PC-9 (cell line): ENCODE data around the gene ZNF513. TPM values are rescaled to one million over a fixed set of nuclear protein-coding genes. Genes with fewer than 3 reads are reported as not detected.

Experiments
- BruUV-seq: library from RNA; stranded (reverse); fragments of 400-500 nt; replicated peaks from 2 replicates; lab custom pipeline; 2021; lab: Mats Ljungman, UMichigan
- CTCF ChIA-PET: fragments of 300-600 bp; sonication (Branson Sonifier 250); formaldehyde crosslinking; loops from one replicate; lab custom pipeline; 2022; ENCODE audit warnings: antibody characterized with exemption; lab: Charles Lee
- POLR2A ChIA-PET: fragments of 300-600 bp; sonication (Branson Sonifier 250); formaldehyde crosslinking; loops from one replicate; lab custom pipeline; 2022; ENCODE audit warnings: antibody characterized with exemption; ENCODE audit not compliant: unreplicated experiment; lab: Charles Lee
- DNase-seq, 2 experiments: peaks; one replicate each; pipeline versions ENCODE4 v3.0.0 to v3.0.0-alpha.2; 2015 to 2022; ENCODE audit warnings: mixed read lengths in 1 of 2
- H2AFZ ChIP-seq: fragments of 200-600 bp; sonication (generic); 2 replicates; pipeline ENCODE4 v1.8.1; 2017; ENCODE audit warnings: antibody characterized with exemption
- H3F3A ChIP-seq: fragments of 200-600 bp; sonication (generic); 2 replicates; pipeline ENCODE4 v1.8.1; 2017; ENCODE audit warnings: antibody characterized with exemption, mild to moderate bottlenecking, low read depth; ENCODE audit not compliant: insufficient read depth
- H3K27ac ChIP-seq: fragments of 200-600 bp; sonication (generic); 2 replicates; pipeline ENCODE4 v1.6.1; 2016; ENCODE audit warnings: mixed run types
- H3K27me3 ChIP-seq: fragments of 200-600 bp; sonication (generic); 2 replicates; pipeline ENCODE4 v1.6.1; 2016; ENCODE audit warnings: low read depth, mixed run types; ENCODE audit not compliant: insufficient read depth
- H3K36me3 ChIP-seq: fragments of 200-600 bp; sonication (generic); 2 replicates; pipeline ENCODE4 v1.6.1; 2016; ENCODE audit warnings: low read depth, mixed run types
- H3K4me1 ChIP-seq: fragments of 200-600 bp; sonication (generic); replicated peaks from 2 replicates; pipeline ENCODE4 v1.6.1; 2016; ENCODE audit warnings: mixed run types; ENCODE audit not compliant: insufficient read depth
- H3K4me2 ChIP-seq: fragments of 200-600 bp; sonication (generic); 2 replicates; pipeline ENCODE4 v1.6.1; 2017; ENCODE audit warnings: mixed run types
- H3K4me3 ChIP-seq: fragments of 200-600 bp; sonication (generic); 2 replicates; pipeline ENCODE4 v1.6.1; 2016; ENCODE audit warnings: mixed run types
- H3K79me2 ChIP-seq: fragments of 200-600 bp; sonication (generic); 2 replicates; pipeline ENCODE4 v1.6.1; 2017; ENCODE audit warnings: low read depth, mixed run types
- H3K9me2 ChIP-seq: fragments of 200-600 bp; sonication (generic); 2 replicates; pipeline ENCODE4 v1.8.1; 2017; ENCODE audit warnings: mild to moderate bottlenecking; ENCODE audit not compliant: insufficient read depth
- H3K9me3 ChIP-seq: fragments of 200-600 bp; sonication (generic); 2 replicates; pipeline ENCODE4 v1.8.1; 2016; ENCODE audit warnings: low read depth; ENCODE audit not compliant: insufficient read depth
- H4K20me1 ChIP-seq: fragments of 200-600 bp; sonication (generic); 2 replicates; pipeline ENCODE4 v1.8.1; 2017; ENCODE audit not compliant: insufficient read depth
- EZH2 ChIP-seq: fragments of 200-600 bp; sonication (generic); IDR thresholded peaks from 2 replicates; pipeline ENCODE4 v1.8.0; 2017; ENCODE audit warnings: antibody characterized with exemption, low read depth
- intact Hi-C: fragments of 100-400 bp; cut with micrococcal nuclease; formaldehyde crosslinking; loops from one replicate; pipeline ENCODE4 v1.10.0; 2022; ENCODE audit not compliant: unreplicated experiment
- total RNA-seq: library from RNA; stranded (reverse); gene quantifications from 2 replicates; pipeline ENCODE4 v1.2.3, GENCODE V29; 2021
- TF ChIP-seq, protein P1 (sequence below): fragments of 200-600 bp; sonication (generic); conservative IDR thresholded peaks from 2 replicates; pipeline ENCODE4 v1.6.1; 2017; ENCODE audit warnings: mixed run types, antibody characterized with exemption, mild to moderate bottlenecking, moderate library complexity

The ZNF513 gene
- total RNA-seq, 1 experiment from 2014 or later: 4.5 TPM

DNA sequence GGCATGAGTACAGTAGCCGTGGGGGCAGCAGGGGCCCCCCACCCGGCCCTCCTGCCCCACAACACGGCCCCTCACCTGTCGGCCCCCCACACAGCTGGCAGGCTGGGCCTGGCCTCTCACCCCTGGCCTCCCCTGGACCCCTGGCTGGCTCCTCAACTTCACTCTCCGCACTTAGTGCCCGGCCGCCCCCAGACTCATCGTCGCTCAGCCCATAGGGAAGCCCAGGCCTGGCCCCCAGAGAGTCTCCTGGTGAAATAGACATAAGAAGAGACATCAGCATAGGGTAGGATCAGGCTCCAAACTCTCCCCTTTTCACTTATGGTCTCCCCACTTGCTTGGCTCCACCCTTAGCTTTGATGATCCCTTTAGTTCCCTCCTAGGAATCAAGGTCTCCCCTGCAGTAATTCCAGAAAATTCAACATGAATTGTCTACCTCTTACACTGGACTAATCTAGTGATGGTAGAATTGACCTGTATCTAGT is 1.7 kb downstream of the ZNF513 start:
- H3K4me3 ChIP-seq: peak overlapping the region; percentile 57; the same call in 1 of the 2 replicates
- H4K20me1 ChIP-seq: 0 out of 2 replicates have a peak, but pooled peaks cover 7% of the 10 kb centered on the region
- H3F3A ChIP-seq: peaks cover 53% of the 10 kb centered on the region
- no peaks in the 10 kb centered on the region for H3K9me2 ChIP-seq
- TF ChIP-seq, protein P1, sequence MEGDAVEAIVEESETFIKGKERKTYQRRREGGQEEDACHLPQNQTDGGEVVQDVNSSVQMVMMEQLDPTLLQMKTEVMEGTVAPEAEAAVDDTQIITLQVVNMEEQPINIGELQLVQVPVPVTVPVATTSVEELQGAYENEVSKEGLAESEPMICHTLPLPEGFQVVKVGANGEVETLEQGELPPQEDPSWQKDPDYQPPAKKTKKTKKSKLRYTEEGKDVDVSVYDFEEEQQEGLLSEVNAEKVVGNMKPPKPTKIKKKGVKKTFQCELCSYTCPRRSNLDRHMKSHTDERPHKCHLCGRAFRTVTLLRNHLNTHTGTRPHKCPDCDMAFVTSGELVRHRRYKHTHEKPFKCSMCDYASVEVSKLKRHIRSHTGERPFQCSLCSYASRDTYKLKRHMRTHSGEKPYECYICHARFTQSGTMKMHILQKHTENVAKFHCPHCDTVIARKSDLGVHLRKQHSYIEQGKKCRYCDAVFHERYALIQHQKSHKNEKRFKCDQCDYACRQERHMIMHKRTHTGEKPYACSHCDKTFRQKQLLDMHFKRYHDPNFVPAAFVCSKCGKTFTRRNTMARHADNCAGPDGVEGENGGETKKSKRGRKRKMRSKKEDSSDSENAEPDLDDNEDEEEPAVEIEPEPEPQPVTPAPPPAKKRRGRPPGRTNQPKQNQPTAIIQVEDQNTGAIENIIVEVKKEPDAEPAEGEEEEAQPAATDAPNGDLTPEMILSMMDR: no peak
- TF ChIP-seq EZH2: no peak
- H3K79me2 ChIP-seq: no peaks in the 10 kb centered on the region
- peak overlapping the region; percentile 84 for H3K4me2 ChIP-seq
- no TSS peak for BruUV-seq
- no peaks in the 10 kb centered on the region for H3K9me3 ChIP-seq
- H3K36me3 ChIP-seq: peaks cover 13% of the 10 kb centered on the region; the same call in 1 of the 2 replicates
- H3K27me3 ChIP-seq: no peaks in the 10 kb centered on the region
- H2AFZ ChIP-seq: no peak overlapping the region
- 0 out of 2 replicates have a peak overlapping the region, but pooled peaks have one; percentile 12 for H3K27ac ChIP-seq
- no peaks in the 10 kb centered on the region for H3K4me1 ChIP-seq
- CTCF ChIA-PET: no interaction called here
- POLR2A ChIA-PET: no interaction called here
- intact Hi-C loops: no loop called here
- DNase-seq: no peak

DNA sequence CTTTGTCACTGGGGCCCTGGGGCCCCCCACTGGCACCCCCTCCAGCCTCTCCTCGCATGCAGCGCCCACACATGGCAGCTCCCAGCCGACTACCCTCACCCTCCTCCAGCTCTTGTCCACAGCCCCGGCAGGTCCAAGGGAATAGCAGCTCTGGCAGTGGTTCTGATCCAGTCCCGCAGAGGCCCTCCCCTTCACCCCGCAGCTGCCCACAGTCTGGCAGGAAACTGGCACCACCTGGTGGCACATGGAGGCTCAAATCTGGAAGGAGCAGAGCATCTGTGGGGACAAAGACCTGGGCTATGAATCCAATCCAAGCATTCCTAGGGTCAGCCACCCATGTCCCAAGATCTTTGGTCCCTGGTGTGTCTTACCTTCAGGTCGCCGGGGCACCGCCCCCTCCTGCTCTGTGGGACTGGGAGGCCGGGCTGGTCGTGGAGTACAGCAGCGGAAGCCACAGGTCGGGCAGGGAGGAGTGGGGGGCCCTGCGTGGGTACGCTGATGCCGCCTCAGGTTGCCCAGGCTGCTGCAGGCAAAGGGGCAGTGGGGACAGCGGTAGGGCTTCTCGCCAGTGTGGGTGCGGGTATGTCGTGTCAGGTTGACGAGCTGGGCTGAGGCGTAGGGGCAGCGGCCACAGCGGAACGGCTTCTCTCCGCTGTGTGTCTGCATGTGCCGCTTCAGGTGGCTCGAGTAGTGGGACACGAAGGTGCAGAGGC is 2.3 kb downstream of the ZNF513 start:
- Histone ChIP-seq H3K27me3 (no peaks in the 10 kb centered on the region), H2AFZ (no peak overlapping the region), H3F3A (peaks cover 54% of the 10 kb centered on the region), H3K27ac (no peak overlapping the region), H3K9me3 (no peaks in the 10 kb centered on the region), H3K4me2 (no peak overlapping the region), H3K4me3 (no peak overlapping the region), H4K20me1 (0 out of 2 replicates have a peak, but pooled peaks cover 7% of the 10 kb centered on the region), H3K79me2 (peaks cover under 1% of the 10 kb centered on the region; the same call in 1 of the 2 replicates), H3K36me3 (0 out of 2 replicates have a peak, but pooled peaks cover 11% of the 10 kb centered on the region), H3K4me1 (no peaks in the 10 kb centered on the region), H3K9me2 (no peaks in the 10 kb centered on the region)
- ChIA-PET POLR2A (no interaction called here), CTCF (no interaction called here)
- DNase-seq: no peak
- intact Hi-C loops: no loop called here
- TF ChIP-seq EZH2: no peak
- TF ChIP-seq, protein P1: no peak; the same call in 1 of the 2 replicates
- no TSS peak for BruUV-seq

DNA sequence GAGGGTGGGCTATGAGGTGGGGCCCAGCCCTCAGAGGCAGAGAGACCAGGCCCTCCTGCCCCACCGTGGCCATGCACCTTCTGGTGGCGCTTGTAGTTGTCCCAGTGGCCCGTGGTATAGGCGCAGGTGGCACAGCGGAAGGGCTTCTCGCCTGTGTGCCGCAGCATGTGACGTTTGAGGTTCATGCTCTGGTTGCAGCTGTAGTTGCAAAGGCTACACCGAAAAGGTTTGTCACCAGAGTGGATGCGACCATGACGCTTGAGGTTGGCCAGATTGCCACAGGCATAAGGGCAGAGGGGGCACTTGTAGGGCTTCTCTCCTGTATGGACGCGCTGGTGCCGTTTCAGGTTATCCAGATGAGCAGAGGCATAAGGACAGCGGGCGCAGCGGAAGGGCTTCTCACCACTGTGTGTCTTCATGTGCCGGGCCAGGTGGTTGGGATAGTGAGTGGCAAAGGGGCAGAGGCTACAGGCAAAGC is 2.9 kb downstream of the ZNF513 start:
- no peak for DNase-seq
- H3K9me3 ChIP-seq: no peaks in the 10 kb centered on the region
- no peaks in the 10 kb centered on the region for H3K9me2 ChIP-seq
- intact Hi-C loops: no loop called here
- H3K4me1 ChIP-seq: peaks cover 4% of the 10 kb centered on the region
- H3K4me2 ChIP-seq: no peak overlapping the region
- no peak overlapping the region for H3K27ac ChIP-seq
- CTCF ChIA-PET: no interaction called here
- no TSS peak for BruUV-seq
- H4K20me1 ChIP-seq: 0 out of 2 replicates have a peak, but pooled peaks cover 7% of the 10 kb centered on the region
- H3K79me2 ChIP-seq: peaks cover 6% of the 10 kb centered on the region
- no peaks in the 10 kb centered on the region for H3K27me3 ChIP-seq
- TF ChIP-seq EZH2: no peak
- H2AFZ ChIP-seq: no peak overlapping the region
- no peak overlapping the region for H3K4me3 ChIP-seq
- H3F3A ChIP-seq: peaks cover 52% of the 10 kb centered on the region
- POLR2A ChIA-PET: no interaction called here
- H3K36me3 ChIP-seq: 0 out of 2 replicates have a peak, but pooled peaks cover 16% of the 10 kb centered on the region
